H1 (cell line): ENCODE data around the gene ZNF581.
A peak's percentile ranks its signal among the peaks of the same experiment; 100 is the strongest.

ENCODE experiments used
- CEBPB ChIP-seq: IDR thresholded peaks from 2 replicates; pipeline ENCODE4 v1.6.1; 2012; ENCODE audit warnings: low read depth, low read length
- CREB1 ChIP-seq: IDR thresholded peaks from 2 replicates; pipeline ENCODE4 v1.6.1; 2012; ENCODE audit warnings: inconsistent platforms
- CTCF ChIP-seq, 3 experiments: IDR thresholded peaks; 1 replicate in 2 of 3; 2 replicates in 1 of 3; pipeline versions ENCODE4 v1.5.1 to v1.6.1; 2011; ENCODE audit warnings: low read length in 3 of 3, mild to moderate bottlenecking in 3 of 3, inconsistent platforms in 2 of 3, low read depth in 1 of 3, moderate library complexity in 1 of 3; ENCODE audit not compliant: insufficient read depth in 1 of 3; ENCODE audit errors: control extremely low read depth in 1 of 3
- KDM5A ChIP-seq: fragments of 200-600 bp; IDR thresholded peaks from 2 replicates; pipeline ENCODE4 v1.7.1; 2012; ENCODE audit warnings: mild to moderate bottlenecking, low read length, inconsistent platforms, mixed read lengths
- YY1 ChIP-seq: IDR thresholded peaks from 2 replicates; pipeline ENCODE4 v1.6.1; 2011; ENCODE audit warnings: low read depth, mild to moderate bottlenecking, low read length
- TF ChIP-seq, protein P1 (sequence below): IDR thresholded peaks from 2 replicates; pipeline ENCODE4 v1.6.1; 2012; ENCODE audit warnings: inconsistent platforms

- TF ChIP-seq CEBPB = no peak
- TF ChIP-seq CTCF (IDR thresholded peaks at IDR 0.05; ENCODE audit: control extremely low read depth in 1 of 3, insufficient read depth in 1 of 3, low read depth in 1 of 3, low read length in 3 of 3) = no peak
- TF ChIP-seq CREB1 = no peak
- no peak for TF ChIP-seq YY1
- no peak for TF ChIP-seq KDM5A
- TF ChIP-seq, protein P1, sequence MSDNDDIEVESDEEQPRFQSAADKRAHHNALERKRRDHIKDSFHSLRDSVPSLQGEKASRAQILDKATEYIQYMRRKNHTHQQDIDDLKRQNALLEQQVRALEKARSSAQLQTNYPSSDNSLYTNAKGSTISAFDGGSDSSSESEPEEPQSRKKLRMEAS = peak; percentile 33; the same call in 1 of the 2 replicates
Observed at GRCh38 chr19:55652311-55653128, 9.1 kb downstream of the ZNF581 start.
